ENCODE results near the gene FSTL5. TPM values are rescaled to one million over a fixed set of nuclear protein-coding genes. Genes with fewer than 3 reads are reported as not detected.
A peak's percentile ranks its signal among the peaks of the same experiment; 100 is the strongest.

FSTL5 gene
- total RNA-seq, 1 donor from 2014 or later: not detected

GRCh38 chr4:161894014-161894413 lies 269.8 kb downstream of the FSTL5 start:
- peak; percentile 62 for DNase-seq (ENCODE audit: low read depth)
- H3K27me3 ChIP-seq (ENCODE audit: control insufficient read depth, insufficient read depth, low read length): no peaks in the 10 kb centered on the region

GRCh38 chr4:161893566-161893965 lies 270.2 kb downstream of the FSTL5 start:
- H3K4me3 ChIP-seq (ENCODE audit: low read depth, low read length): no peak overlapping the region
- FAIRE-seq (no peak), DNase-seq (ENCODE audit: low read depth) (no peak)
- H3K27me3 ChIP-seq (ENCODE audit: control insufficient read depth, insufficient read depth, low read length): no peaks in the 10 kb centered on the region
- no peaks in the 10 kb centered on the region for H3K36me3 ChIP-seq (ENCODE audit: control insufficient read depth, insufficient read depth, low read length)
- TF ChIP-seq CTCF (IDR thresholded peaks at IDR 0.05; ENCODE audit: insufficient read depth, low read length, severe bottlenecking): no peak

More at GRCh38 chr4:161894014-161894413, 269.8 kb downstream of the FSTL5 start:
- Histone ChIP-seq H3K4me3 (ENCODE audit: low read depth, low read length) (no peak overlapping the region), H3K36me3 (ENCODE audit: control insufficient read depth, insufficient read depth, low read length) (no peaks in the 10 kb centered on the region)
- no peak for TF ChIP-seq CTCF (IDR thresholded peaks at IDR 0.05; ENCODE audit: insufficient read depth, low read length, severe bottlenecking)
- FAIRE-seq: no peak

GRCh38 chr4:161892951-161893350 lies 270.8 kb downstream of the FSTL5 start:
- DNase-seq (ENCODE audit: low read depth) (no peak), FAIRE-seq (no peak)
- Histone ChIP-seq H3K27me3 (ENCODE audit: control insufficient read depth, insufficient read depth, low read length) (no peaks in the 10 kb centered on the region), H3K36me3 (ENCODE audit: control insufficient read depth, insufficient read depth, low read length) (no peaks in the 10 kb centered on the region), H3K4me3 (ENCODE audit: low read depth, low read length) (no peak overlapping the region)
- TF ChIP-seq CTCF (IDR thresholded peaks at IDR 0.05; ENCODE audit: insufficient read depth, low read length, severe bottlenecking): no peak

GRCh38 chr4:161883157-161883556 lies 280.6 kb downstream of the FSTL5 start:
- Histone ChIP-seq H3K4me3 (ENCODE audit: low read depth, low read length) (no peak overlapping the region), H3K36me3 (ENCODE audit: control insufficient read depth, insufficient read depth, low read length) (no peaks in the 10 kb centered on the region), H3K27me3 (ENCODE audit: control insufficient read depth, insufficient read depth, low read length) (no peaks in the 10 kb centered on the region)
- TF ChIP-seq CTCF (IDR thresholded peaks at IDR 0.05; ENCODE audit: insufficient read depth, low read length, severe bottlenecking): no peak
- no peak for DNase-seq (ENCODE audit: low read depth)
- FAIRE-seq: no peak

- Histone ChIP-seq H3K4me3 (ENCODE audit: low read depth, low read length) (no peak overlapping the region), H3K36me3 (ENCODE audit: control insufficient read depth, insufficient read depth, low read length) (no peaks in the 10 kb centered on the region), H3K27me3 (ENCODE audit: control insufficient read depth, insufficient read depth, low read length) (no peaks in the 10 kb centered on the region)
- DNase-seq (ENCODE audit: low read depth) (no peak), FAIRE-seq (no peak)
- TF ChIP-seq CTCF (IDR thresholded peaks at IDR 0.05; ENCODE audit: insufficient read depth, low read length, severe bottlenecking): no peak
These were observed 282.4 kb downstream of the FSTL5 start for GRCh38 chr4:161881370-161881769.

- Histone ChIP-seq H3K4me3 (ENCODE audit: low read depth, low read length) (no peak overlapping the region), H3K36me3 (ENCODE audit: control insufficient read depth, insufficient read depth, low read length) (no peaks in the 10 kb centered on the region), H3K27me3 (ENCODE audit: control insufficient read depth, insufficient read depth, low read length) (no peaks in the 10 kb centered on the region)
- no peak for TF ChIP-seq CTCF (IDR thresholded peaks at IDR 0.05; ENCODE audit: insufficient read depth, low read length, severe bottlenecking)
- FAIRE-seq (no peak), DNase-seq (ENCODE audit: low read depth) (no peak)
These were observed 294.3 kb downstream of the FSTL5 start for GRCh38 chr4:161869511-161869910.

Data from bronchial epithelial cell (primary cell).